GM19351 (cell line): Measurements from ENCODE around the gene NKG7.

ENCODE experiments used
- ATAC-seq: cut with Tn5 transposase; IDR thresholded peaks from one replicate; pipeline ENCODE4 v1.9.1; 2021; ENCODE audit warnings: mild to moderate bottlenecking, moderate library complexity; ENCODE audit not compliant: unreplicated experiment

The NKG7 gene

GRCh38 chr19:51364200-51365106 lies 8.0 kb downstream of the NKG7 start:
- no peak for ATAC-seq

- ATAC-seq = no peak
These were observed 11.2 kb downstream of the NKG7 start for GRCh38 chr19:51361239-51361638.

GRCh38 chr19:51359294-51359693 lies 13.2 kb downstream of the NKG7 start:
- no peak for ATAC-seq

- no peak for ATAC-seq
These were observed 14.5 kb downstream of the NKG7 start for GRCh38 chr19:51357952-51358351.

GRCh38 chr19:51356159-51356801 lies 16.2 kb downstream of the NKG7 start:
- ATAC-seq = no peak

GRCh38 chr19:51354742-51355148 lies 17.7 kb downstream of the NKG7 start:
- ATAC-seq = no peak

- ATAC-seq = no peak
These were observed 18.2 kb downstream of the NKG7 start for GRCh38 chr19:51354103-51354741.

- no peak for ATAC-seq
These were observed 19.6 kb downstream of the NKG7 start for GRCh38 chr19:51352783-51353360.

- no peak for ATAC-seq
These were observed 21.0 kb downstream of the NKG7 start for GRCh38 chr19:51351266-51351990.

- ATAC-seq = no peak
These were observed 25.1 kb downstream of the NKG7 start for GRCh38 chr19:51347209-51347928.

GRCh38 chr19:51346742-51347141 lies 25.7 kb downstream of the NKG7 start:
- no peak for ATAC-seq

- ATAC-seq = no peak
These were observed 27.3 kb downstream of the NKG7 start for GRCh38 chr19:51345076-51345620.

GRCh38 chr19:51342631-51343569 lies 29.6 kb downstream of the NKG7 start:
- ATAC-seq = no peak

- ATAC-seq = no peak
These were observed 30.4 kb downstream of the NKG7 start, which contains the start of gene VSIG10L for GRCh38 chr19:51341976-51342580. Gene VSIG10L (minus strand): TSS chr19:51342139. CDS start chr19:51342124, 15 bp downstream.

GRCh38 chr19:51341066-51341465 lies 31.4 kb downstream of the NKG7 start:
- ATAC-seq = no peak

- ATAC-seq = peak; percentile 60
These were observed 32.5 kb downstream of the NKG7 start for GRCh38 chr19:51339687-51340656.

GRCh38 chr19:51339313-51339686 lies 33.2 kb downstream of the NKG7 start:
- ATAC-seq = no peak
